Hematopoietic multipotent progenitor cell treated with erythropoietin and hydrocortisone succinate and interleukin-3 and kit ligand, for 17 days (in vitro differentiated cells): ENCODE results near the gene TCEANC2.
"Not testable (repeated sequence)": the region's sequence is repeated elsewhere in the genome, so short reads cannot be mapped to it uniquely, and the experiment has no call there.

ENCODE experiments used
- DNase-seq: peaks from one replicate; pipeline ENCODE4 v3.0.0-alpha.2; 2015; ENCODE audit warnings: low spot score

TCEANC2 gene

DNA sequence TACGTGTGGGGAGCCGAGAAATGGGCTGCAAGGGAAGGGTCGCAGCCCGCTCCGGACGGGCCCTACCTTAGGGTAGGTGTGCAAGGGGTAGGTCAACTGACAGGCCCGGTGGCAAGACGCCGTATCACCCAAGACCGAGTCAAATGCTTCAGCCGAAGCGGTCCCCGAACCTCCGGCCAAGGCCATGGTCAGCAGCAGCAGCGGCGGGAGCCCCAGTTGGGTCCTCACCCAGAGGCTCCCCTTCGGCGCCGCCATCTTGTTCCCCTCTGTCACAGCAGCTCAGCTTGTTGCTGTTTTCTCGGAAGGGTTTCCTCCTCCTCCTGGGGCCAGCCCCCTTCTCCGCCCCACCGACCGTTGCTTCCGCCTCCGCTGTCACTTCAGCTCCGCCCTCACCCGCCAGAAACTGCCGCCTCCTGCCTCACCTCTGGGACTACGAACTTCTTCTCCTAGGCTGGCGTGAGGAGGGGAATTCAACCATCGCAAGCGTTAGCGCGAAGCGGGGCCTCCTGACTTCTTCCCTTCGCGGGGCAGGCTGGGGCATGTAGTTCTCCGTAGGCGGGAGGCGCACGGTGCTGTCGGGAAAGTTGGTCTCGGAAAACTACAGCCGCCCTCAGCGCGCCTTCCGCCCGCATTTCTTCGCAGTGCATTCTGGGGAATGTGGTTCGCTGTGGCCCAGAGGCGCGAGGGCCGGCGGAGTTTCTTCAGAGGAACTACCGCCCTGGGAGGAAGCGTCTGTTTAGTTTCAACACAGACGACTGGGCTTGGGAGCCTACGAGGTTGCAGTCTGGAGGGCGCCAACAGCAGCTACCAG is at the start of gene TCEANC2, which contains the start of gene TMEM59:
TCEANC2 (plus strand) TSS at position 675 of the 811 bp plus-strand sequence. CDS start 815 bp downstream, outside the sequence.
TMEM59 (minus strand) TSS at position 271 of the 811 bp plus-strand sequence; CDS start at position 255, 16 bp downstream.
- peak; percentile 97 for DNase-seq

DNA sequence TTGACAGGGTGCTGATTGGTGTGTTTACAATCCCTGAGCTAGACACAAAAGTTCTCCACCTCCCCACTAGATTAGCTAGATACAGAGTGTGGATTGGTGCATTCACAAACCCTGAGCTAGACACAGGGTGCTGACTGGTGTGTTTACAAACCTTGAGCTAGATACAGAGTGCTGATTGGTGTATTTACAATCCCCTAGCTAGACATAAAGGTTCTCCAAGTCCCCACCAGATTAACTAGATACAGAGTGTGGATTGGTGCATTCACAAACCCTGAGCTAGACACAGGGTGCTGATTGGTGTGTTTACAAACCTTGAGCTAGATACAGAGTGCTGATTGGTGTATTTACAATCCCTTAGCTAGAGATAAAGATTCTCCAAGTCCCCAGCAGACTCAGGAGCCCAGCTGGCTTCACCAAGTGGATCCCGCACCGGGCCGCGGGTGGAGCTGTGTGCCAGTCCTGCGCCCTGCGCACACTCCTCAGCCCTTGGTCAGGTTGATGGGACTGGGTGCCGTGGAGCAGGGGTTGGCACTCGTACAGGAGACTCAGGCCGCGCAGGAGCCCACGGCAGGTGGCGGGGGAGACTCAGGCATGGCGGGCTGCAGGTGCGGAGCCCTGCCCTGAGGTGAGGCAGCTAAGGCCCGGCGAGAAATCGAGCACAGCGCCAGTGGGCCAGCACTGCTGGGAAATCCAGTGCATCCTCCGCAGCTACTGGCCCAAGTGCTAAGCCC is 49.5 kb upstream of the TCEANC2 start:
- not testable (repeated sequence) for DNase-seq

DNA sequence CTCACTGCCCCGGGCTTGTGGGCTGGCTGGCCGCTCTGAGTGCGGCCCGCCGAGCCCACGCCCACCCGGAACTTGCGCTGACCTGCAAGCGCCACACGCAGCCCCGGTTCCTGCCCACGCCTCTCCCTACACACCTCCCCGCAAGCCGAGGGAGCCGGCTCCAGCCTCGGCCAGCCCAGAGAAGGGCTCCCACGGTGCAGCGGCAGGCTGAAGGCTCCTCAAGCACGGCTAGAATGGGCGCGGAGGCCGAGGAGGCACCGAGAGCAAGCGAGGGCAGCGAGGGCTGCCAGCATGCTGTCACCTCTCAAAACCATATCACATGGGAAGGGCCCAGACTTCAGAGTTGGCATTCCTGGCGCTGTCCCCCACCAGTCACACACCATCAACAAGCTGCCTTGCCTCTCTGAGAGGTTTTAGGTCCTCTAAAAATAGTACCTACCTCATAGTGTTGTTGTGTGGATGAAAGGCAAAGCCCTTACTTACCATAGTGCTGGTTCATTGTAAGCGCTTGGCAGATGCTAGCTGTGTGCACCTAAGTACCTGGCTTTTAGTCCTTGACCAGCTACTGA is 48.8 kb upstream of the TCEANC2 start:
- DNase-seq, result no peak

DNA sequence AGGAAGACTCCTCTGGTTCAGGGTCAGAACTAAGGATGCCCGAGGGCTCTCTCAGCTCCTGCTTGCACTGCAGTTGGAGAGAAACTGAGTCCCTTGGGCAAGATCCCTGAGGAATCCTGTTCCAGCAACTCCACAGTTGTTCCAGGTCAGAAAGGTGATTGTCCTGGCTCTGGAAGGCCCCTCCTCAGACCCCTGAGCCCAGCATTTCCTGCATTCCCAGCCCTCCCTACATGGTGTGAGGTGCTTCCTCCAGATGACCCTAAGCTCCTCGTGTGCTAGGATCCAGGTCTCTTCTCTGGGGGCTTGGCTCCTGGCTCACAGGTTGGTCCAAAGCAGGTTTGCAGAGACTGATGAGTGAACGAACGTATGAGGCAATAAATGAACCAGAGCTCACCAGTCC is 46.9 kb upstream of the TCEANC2 start:
- no peak for DNase-seq

DNA sequence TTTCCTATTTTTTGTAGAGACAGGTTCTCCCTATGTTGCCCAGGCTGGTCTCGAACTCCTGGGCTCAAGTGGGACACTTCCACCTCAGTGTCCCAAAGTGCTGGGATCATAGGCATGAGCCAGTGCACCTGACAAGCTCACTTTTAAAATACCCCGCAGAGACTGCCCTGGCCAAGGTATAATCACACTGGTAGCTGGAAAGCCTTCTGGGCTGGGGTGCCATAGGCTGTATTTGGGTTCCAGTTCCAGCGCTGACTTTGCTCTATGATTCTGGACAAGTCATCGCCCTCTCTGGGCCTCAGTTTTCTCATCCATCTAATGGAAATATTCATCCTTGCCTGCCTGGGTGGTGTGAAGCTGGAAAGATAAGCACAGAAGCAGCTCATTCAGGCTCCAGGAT is 45.8 kb upstream of the TCEANC2 start:
- DNase-seq, result no peak

DNA sequence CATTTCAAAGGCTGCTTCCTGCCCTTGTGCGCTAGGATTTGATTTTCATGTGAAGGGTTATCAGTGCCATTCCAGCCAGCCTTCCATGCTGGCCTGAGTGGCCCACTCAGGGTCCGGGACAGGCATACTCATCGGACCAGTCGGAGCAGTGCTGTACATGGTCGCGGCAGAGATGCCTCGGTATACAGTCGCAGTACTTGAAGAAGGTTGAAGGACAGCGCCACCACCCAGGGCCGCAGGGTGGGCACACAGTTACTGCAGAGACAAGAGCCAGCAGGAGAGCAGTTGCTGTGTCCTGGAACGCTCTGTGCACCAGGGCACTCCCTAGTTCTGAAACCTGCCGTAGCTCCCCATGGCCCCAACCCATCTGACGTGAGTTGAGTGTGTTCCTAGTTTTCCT is 44.5 kb upstream of the TCEANC2 start:
- DNase-seq, result no peak

DNA sequence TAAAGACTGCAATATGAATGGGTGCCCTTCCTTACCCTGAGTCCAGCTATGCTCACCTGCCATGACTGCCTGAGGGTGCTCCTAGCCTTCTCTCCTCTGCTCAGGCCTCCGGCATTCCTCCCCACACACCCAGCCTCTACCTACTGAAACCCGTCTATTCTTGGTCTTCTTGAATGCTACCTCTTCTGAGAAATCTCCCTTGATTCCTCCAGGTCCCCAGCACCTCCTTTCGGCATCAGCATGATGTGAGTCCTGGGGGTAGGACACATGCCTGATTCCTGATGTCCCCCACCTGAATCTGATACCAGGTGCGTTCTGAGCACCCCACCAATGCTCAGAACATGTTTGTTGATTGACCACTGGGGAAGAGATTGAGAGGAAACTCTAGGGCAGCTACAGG is 44.0 kb upstream of the TCEANC2 start:
- no peak for DNase-seq

DNA sequence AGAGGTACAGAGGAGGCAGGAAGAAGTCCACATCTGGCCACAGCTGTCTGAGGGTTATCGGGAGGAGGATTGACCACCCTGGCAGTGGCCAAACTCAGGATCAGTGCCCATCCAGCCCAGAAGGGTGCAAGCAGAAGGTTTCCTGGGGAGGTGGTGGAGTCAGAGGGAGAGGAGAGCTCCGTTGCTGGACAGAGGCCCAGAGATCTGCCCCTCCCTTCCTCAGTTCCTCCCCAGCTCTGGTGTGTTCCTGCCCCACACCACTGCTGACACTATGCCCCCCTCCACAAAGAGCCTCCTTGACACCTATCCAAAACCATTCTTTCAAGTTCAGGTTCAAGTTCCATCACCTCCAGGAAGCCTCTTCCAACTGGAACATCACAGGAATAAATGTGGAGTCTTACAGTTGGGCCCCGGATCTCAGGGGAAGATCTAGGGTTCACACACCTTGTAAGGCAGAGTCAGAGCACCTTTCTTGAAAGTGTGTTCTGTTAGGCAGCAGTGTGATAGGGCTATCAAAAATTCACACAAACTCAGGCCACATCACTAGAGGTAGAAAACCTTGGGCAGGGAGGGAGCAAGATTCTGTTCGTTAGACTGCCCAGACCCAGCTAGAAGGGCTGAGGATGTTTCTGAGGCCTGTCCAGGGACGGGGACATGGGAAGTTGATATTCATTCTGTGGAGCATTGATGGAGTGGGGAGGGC is 42.8 kb upstream of the TCEANC2 start:
- DNase-seq, result no peak

DNA sequence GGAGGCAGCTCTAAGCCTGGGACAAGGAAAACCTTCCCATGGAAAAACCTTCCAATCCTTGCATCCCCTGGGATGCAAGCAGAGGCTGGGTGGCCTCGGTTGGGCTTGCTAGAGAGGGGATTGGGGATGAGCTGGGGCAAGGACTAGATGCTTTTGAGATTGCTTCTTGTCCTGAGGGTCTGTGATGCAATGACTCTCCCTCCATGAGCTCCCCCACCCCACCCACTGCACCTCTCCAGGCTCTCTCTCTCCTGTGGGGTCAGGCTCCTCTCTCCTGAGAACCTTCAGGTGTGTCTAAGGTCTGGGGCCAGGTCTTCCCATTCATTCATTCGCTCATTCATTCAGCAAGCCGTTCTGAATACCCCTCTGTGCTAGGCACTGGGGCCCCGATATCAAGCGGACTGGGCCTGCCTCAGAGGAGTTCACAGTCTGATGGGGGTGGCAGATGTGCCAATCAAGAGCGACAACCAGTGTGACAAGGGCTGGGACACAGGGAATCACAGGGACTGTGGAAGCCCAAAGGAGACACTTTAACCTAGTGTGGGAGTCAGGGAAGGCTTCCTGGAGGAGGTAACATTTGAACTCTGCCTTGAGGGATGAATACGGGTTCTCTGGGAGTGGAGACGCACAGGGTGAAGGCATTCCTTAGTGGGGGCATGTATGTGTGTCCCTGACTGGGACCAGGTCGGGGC is 41.9 kb upstream of the TCEANC2 start:
- DNase-seq, result no peak

DNA sequence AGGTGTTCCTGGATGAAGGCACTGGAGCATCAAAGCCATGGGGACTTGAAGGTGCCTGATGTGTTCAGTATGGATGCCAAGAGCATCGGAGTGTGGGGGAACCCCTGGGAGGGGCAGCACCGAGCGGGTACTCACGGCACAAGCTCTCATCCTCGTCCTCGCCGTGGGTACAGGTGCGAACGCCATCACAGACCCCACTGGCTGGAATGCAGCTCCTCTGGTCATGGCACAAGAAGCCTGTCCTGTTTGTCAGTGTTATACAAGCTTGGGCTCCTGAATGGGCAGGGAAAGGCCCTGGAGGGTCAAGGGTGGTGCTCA is 41.4 kb upstream of the TCEANC2 start:
- no peak for DNase-seq

DNA sequence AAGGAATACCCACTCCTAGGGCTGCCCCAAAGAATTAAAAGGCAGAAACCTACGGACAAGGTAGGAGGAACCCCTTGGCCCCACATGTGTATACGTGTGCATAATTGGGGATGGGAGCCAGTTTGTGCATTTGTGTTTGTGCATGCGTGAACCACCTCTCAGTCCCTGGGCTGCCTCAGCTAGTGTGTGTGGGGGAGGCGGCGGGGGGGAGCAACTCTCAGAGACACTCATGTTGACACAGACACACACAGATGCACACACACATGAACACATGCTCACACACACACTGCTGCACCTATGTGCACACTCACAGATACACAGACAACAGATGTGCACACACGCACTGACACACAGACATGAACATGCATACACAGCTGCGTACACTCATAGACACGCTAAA is 40.5 kb upstream of the TCEANC2 start:
- DNase-seq, result no peak

DNA sequence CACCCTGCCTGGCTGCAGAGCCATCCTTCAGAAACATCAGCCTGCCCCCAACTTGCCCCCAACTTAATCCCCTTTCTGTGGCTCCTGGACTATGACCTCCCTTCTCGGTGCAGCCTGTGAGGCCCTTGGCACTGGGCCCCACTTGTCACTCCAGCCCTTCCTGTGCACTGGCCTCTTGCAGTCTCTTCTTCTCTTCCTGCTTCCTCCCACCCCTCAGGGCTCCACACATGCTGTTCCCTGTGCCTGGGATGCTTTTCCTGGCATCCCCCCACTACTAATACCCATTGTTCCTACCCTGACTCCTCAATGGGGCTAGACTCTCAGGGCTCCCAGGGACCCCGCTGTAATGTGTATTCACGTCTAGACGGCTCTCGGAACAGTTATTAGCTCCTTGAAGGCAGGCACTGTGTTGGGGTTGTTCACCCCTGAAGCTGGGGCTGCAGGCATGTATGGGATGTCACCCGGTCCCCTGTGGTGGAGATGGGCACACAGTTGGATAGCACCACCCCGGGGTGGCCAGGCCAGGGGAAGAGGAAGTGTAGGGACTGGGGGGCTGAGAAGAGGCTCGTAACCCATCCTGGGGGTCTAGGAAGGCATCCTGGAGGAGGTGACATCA is 39.9 kb upstream of the TCEANC2 start:
- no peak for DNase-seq

DNA sequence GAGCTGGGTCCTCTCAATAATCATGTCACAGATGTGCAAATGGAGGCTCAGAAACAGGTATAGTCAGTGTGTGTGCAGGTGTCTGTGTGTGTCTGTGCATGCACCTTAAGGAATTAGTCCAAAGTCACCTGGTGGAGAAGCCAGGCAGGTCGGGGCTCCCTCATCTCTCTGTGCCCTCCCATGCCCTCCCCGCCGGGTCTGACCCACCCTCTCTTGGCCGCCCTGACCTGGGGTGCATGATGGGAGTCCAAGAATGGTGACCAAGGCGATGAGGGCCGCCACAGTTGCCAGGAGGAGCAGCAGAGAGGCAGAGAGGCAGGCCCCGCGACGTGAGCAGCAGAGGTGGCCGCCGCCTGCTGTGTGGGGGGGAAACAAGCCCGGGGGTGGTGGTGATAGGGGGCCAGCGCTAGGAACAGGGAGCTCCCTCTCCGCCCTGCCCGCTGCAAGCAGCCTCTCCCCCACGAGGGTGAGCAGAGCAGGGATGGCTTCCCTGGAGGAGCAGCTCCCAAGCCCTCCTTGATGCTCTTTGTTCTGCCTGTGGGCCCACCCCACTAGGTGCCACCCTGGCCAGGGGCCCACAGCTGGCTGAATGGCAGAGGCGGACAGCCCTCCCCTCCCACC is 39.3 kb upstream of the TCEANC2 start:
- DNase-seq, result no peak

DNA sequence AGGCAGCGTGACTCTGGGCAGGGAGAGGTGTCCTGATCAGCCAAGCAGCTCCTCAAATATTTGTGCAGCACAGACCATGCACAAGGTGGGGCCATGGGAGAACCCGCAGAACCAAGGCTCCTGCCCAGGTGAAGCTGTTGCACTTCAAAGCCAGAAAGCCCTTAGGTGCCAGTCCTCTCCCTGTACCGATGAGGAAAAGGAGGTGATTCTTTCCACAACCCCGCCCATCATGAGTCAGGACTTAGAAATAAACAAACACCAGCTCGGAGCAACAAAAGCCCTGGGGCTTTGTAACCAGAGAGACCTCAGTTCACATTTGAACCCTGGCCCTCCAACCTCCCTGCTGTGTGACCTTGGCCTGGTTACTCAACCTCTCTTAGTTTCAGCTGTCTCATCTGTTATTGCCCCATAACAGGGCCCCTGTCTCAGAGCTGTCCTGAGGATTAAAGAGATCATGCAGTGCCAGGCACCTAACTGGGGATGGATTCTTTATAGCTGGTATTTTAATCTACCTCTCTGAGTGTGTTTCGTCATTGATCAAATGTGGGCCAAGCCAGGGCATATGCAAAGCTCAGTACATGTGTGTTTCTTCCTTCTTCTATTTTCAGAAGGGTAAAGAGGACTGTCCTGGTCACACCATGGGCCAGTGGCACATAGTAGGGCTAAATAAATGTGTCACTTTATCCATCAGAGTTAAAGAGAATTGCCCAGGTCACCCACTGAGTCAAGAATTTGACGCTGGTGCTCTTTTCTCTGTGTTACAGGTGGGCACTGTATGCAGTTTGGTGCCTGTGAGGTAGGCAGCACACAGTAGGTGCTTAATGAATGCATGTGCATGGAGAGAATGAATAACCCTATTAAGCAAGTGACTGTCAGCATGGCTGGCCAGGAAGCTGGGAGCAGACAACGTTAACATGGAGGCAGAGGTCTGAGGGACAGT is 36.8 kb upstream of the TCEANC2 start:
- DNase-seq, result no peak

DNA sequence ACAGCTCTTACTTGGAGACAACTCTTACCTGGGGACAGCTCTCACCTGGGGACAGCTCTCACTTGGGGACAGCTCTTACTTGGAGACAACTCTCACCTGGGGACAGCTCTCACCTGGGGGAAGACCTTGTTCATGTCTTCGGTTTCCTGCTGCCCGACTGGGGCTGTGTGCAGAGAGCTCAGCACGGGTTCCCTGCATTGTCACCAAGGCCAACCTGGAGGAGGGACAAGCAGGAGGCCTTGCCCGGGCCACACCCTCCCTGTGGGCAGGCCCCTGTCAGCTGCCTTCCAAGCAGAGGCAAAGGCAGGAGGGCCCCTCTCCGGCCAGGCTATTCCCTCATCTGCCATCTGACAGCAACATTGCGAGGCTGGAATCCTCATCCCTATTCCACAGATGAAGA is 35.4 kb upstream of the TCEANC2 start, which contains the start of gene LDLRAD1:
LDLRAD1 (minus strand) TSS at position 208 of the 400 bp plus-strand sequence; CDS start at position 134, 74 bp downstream.
- DNase-seq, result no peak

DNA sequence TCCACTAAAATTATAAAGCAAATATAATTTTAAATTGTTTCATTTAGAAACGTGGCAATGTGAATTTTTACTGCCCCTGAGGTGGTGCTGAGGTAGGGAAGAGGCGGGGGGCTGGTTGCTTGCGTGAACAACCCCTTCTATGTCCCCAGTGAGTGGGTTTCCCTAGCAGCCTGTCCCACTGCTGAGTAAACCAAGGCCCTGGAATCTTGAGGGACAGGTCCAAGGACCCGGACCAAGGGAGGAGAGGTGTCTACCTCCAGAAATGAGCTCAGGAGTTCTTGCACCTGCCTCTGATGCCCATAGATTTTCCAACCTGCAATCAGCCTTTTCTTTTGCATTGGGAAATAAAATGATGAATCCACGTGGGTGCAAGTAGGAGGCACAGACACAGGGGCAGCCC is 34.8 kb upstream of the TCEANC2 start:
- DNase-seq, result no peak

DNA sequence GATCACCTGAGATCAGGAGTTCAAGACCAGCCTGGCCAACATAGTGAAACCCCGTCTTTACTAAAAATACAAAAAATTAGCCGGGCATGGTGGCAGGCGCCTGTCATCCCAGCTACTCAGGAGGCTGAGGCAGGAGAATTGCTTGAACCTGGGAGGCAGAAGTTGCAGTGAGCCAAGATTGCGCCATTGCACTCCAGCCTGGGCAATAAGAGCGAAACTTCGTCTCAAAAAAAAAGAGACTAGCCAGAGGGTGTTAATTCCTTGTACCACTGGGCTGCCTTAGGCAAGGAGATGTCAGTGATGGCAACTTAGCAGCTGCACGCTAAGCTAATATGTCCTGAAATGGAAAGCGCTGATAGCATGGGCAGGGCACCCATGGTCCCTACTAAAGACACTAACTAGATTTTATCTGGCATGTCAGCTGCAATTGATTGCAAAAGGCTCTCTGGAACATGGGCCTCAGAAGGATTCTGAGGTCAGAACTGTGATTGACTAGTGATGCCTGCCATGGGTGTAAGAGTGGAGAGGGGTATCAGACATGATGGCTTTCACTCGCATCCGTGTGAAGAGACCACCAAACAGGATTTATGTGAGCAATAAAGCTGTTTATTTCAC is 33.7 kb upstream of the TCEANC2 start:
- not testable (repeated sequence) for DNase-seq

DNA sequence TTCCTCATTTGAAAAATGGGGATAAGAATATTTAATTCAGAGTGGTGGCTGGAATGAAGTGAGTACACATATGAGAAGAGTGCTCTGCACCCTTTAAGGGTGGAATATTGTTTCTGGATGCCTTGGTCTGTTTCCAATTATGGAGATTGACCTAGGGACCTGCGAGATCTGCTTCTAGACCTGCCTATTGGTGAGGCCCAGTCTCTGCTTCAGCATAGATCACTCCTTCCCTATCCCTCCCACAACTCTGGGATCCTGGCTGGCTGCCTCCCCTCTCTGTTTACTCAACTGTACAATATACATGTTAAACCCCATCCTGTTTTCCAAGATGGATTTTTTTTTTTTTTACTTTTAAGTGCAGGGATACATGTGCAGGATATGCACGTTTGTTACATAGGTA is 29.1 kb upstream of the TCEANC2 start:
- no peak for DNase-seq

DNA sequence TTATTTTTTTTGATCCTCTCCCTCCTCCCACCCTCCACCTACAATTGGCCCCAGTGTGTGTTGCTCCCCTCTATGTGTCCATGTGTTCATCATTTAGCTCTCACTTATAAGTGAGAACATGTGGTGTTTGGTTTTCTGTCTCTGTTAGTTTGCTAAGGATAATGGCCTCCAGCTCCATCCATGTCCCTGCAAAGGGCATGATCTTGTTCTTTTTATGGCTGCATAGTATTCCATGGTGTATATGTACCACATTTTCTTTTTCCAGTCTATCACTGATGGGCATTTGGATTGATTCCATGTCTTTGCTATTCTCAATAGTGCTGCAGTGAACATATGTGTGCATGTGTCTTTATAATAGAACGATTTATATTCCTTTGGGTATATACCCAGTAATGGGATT is 28.6 kb upstream of the TCEANC2 start:
- not testable (repeated sequence) for DNase-seq
